ENCODE measurements around the gene DOCK8. TPM values are rescaled to one million over a fixed set of nuclear protein-coding genes. Genes with fewer than 3 reads are reported as not detected.
A peak's percentile ranks its signal among the peaks of the same experiment; 100 is the strongest.

Gene DOCK8
- total and polyA plus RNA-seq, 2 donors from 2014 or later, result 5.0 to 46.5 TPM

DNA sequence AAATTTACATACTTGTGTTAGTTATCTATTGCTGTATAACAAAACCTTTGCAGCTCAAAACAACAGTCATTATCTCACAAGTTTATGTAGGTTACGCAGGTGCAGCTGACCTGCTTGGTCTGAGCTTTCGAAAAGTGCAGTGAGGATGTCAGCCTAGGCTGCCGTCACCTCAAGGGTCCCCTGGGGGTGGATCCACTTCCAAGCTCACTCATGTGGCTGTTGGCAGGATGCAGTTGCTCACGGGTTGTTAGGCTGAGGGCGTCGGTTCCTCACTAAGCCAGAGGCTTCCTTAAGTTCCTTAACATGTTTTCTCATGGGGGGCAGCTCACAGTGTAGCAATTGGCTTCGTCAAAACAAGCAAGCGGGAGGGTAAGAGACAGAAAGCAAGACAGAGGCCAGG lies 139.8 kb downstream of the DOCK8 start:
- no peaks in the 10 kb centered on the region for H3K4me1 ChIP-seq (ENCODE audit: control insufficient read depth in 2 of 3, insufficient read depth in 2 of 3, low read depth in 1 of 3, low read length in 3 of 3)
- H3K4me3 ChIP-seq (ENCODE audit: low read length in 3 of 3), result no peak overlapping the region
- no peaks in the 10 kb centered on the region for H3K27me3 ChIP-seq (ENCODE audit: control insufficient read depth, insufficient read depth, low read length)
- no peak for FAIRE-seq
- no peaks in the 10 kb centered on the region for H3K36me3 ChIP-seq (ENCODE audit: control insufficient read depth in 2 of 3, insufficient read depth in 3 of 3, low read length in 3 of 3)
- no peak overlapping the region for H3K27ac ChIP-seq (ENCODE audit: low read depth in 2 of 2, low read length in 2 of 2)
- H3K9me3 ChIP-seq (ENCODE audit: control insufficient read depth in 2 of 3, insufficient read depth in 1 of 3, low read length in 3 of 3), result no peaks in the 10 kb centered on the region
- intact Hi-C loops (cut with DNase I), result no loop called here
- no peak for DNase-seq
- H3K9ac ChIP-seq (ENCODE audit: low read length in 3 of 3), result no peak overlapping the region
- TF ChIP-seq, protein P1, sequence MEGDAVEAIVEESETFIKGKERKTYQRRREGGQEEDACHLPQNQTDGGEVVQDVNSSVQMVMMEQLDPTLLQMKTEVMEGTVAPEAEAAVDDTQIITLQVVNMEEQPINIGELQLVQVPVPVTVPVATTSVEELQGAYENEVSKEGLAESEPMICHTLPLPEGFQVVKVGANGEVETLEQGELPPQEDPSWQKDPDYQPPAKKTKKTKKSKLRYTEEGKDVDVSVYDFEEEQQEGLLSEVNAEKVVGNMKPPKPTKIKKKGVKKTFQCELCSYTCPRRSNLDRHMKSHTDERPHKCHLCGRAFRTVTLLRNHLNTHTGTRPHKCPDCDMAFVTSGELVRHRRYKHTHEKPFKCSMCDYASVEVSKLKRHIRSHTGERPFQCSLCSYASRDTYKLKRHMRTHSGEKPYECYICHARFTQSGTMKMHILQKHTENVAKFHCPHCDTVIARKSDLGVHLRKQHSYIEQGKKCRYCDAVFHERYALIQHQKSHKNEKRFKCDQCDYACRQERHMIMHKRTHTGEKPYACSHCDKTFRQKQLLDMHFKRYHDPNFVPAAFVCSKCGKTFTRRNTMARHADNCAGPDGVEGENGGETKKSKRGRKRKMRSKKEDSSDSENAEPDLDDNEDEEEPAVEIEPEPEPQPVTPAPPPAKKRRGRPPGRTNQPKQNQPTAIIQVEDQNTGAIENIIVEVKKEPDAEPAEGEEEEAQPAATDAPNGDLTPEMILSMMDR (IDR thresholded peaks at IDR 0.05; ENCODE audit: borderline replicate concordance, extremely low read depth, insufficient read depth), result no peak

GRCh38 chr9:357560-357959 lies 142.9 kb downstream of the DOCK8 start:
- Histone ChIP-seq H3K36me3 (ENCODE audit: control insufficient read depth in 2 of 3, insufficient read depth in 3 of 3, low read length in 3 of 3) (no peaks in the 10 kb centered on the region), H3K9me3 (ENCODE audit: control insufficient read depth in 2 of 3, insufficient read depth in 1 of 3, low read length in 3 of 3) (no peaks in the 10 kb centered on the region), H3K9ac (ENCODE audit: low read length in 3 of 3) (no peak overlapping the region), H3K4me3 (ENCODE audit: low read length in 3 of 3) (no peak overlapping the region), H3K27ac (ENCODE audit: low read depth in 2 of 2, low read length in 2 of 2) (no peak overlapping the region), H3K4me1 (ENCODE audit: control insufficient read depth in 2 of 3, insufficient read depth in 2 of 3, low read depth in 1 of 3, low read length in 3 of 3) (peaks cover 0 to 7% (median 0%) of the 10 kb centered on the region in 3 donors), H3K27me3 (ENCODE audit: control insufficient read depth, insufficient read depth, low read length) (no peaks in the 10 kb centered on the region)
- DNase-seq (no peak), FAIRE-seq (no peak)
- intact Hi-C loops (cut with DNase I), result no loop called here
- TF ChIP-seq, protein P1 (IDR thresholded peaks at IDR 0.05; ENCODE audit: borderline replicate concordance, extremely low read depth, insufficient read depth), result no peak

DNA sequence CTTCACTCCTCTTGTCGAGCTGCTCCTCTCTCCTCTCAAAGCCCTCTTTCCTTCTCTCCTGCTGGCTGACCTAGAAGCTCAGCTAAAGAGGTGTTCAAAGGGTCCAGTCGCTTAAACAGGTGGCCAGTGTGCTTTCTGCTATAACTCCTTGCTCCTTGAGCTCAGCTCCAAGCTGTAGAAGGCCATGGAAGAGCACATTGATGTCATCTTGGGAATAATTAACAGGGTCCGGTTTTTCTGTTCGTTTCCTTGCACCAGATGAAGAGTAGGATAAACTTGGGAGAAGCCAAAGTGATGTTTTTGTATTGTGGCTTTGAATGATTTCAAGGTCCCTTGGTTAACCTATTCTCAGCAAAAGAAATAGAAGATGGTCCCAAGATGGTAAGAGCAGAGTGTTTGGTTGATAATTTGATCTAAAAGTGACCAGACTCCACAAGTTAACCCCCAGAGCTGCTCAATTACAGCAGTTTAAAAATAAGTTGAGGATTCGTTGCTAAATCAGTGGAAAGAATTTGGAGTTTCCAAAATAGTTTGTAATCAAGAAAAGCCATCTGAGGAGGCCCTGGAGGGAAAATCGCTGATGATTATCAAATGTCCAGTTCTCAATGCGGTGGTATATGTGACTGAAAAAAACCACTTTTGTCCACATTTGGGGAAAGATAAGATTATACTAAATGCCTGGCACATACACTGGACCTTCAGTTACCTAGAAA lies 148.1 kb downstream of the DOCK8 start:
- peak in 1 of 5 donors; percentile 20 for DNase-seq
- H3K36me3 ChIP-seq (ENCODE audit: control insufficient read depth in 2 of 3, insufficient read depth in 3 of 3, low read length in 3 of 3), result no peaks in the 10 kb centered on the region
- H3K4me3 ChIP-seq (ENCODE audit: low read length in 3 of 3), result peak overlapping the region in 1 of 3 donors; percentile 11
- H3K9ac ChIP-seq (ENCODE audit: low read length in 3 of 3), result no peak overlapping the region
- H3K4me1 ChIP-seq (ENCODE audit: control insufficient read depth in 2 of 3, insufficient read depth in 2 of 3, low read depth in 1 of 3, low read length in 3 of 3), result peaks cover 0 to 13% (median 5%) of the 10 kb centered on the region in 3 donors
- no peaks in the 10 kb centered on the region for H3K9me3 ChIP-seq (ENCODE audit: control insufficient read depth in 2 of 3, insufficient read depth in 1 of 3, low read length in 3 of 3)
- intact Hi-C loops (cut with DNase I), result no loop called here
- H3K27ac ChIP-seq (ENCODE audit: low read depth in 2 of 2, low read length in 2 of 2), result peak overlapping the region; percentile 19 to 49
- TF ChIP-seq, protein P1 (IDR thresholded peaks at IDR 0.05; ENCODE audit: borderline replicate concordance, extremely low read depth, insufficient read depth), result no peak
- no peak for FAIRE-seq
- no peaks in the 10 kb centered on the region for H3K27me3 ChIP-seq (ENCODE audit: control insufficient read depth, insufficient read depth, low read length)
